Fibroblast of the aortic adventitia (primary cell): ENCODE results near the gene THRAP3. TPM values are rescaled to one million over a fixed set of nuclear protein-coding genes. Genes with fewer than 3 reads are reported as not detected.
A peak's percentile ranks its signal among the peaks of the same experiment; 100 is the strongest.

Experiments used
- DNase-seq: peaks from one replicate; pipeline ENCODE4 v3.0.0-alpha.2; 2010; ENCODE audit warnings: low read depth
- H3K4me3 ChIP-seq: 2 replicates; pipeline ENCODE4 v1.5.1; 2011; ENCODE audit warnings: low read depth, mild to moderate bottlenecking, control low read depth, low read length, moderate library complexity
- CTCF ChIP-seq: IDR thresholded peaks from 2 replicates; pipeline ENCODE4 v1.5.1; 2011; ENCODE audit warnings: mild to moderate bottlenecking, low read length, control low read depth, inconsistent platforms; ENCODE audit not compliant: insufficient read depth
- total RNA-seq: library from RNA; depleted of rRNA; stranded (reverse); fragments of >200 nt; gene quantifications from 2 replicates; pipeline ENCODE4 v1.2.3, GENCODE V29; 2012; ENCODE audit warnings: low replicate concordance

Gene THRAP3
- total RNA-seq, 1 donor, result 130 TPM

GRCh38 chr1:36345353-36345752 is 121.1 kb downstream of the THRAP3 start:
- TF ChIP-seq CTCF, result no peak
- DNase-seq, result no peak
- H3K4me3 ChIP-seq, result no peak overlapping the region

GRCh38 chr1:36346741-36347370 is 122.6 kb downstream of the THRAP3 start:
- no peak overlapping the region for H3K4me3 ChIP-seq
- no peak for TF ChIP-seq CTCF
- DNase-seq, result no peak

- H3K4me3 ChIP-seq, result no peak overlapping the region
- no peak for TF ChIP-seq CTCF
- peak; percentile 16 for DNase-seq
These were observed 125.0 kb downstream of the THRAP3 start for GRCh38 chr1:36349241-36349671.

- peak; percentile 30 for DNase-seq
- no peak for TF ChIP-seq CTCF
- no peak overlapping the region for H3K4me3 ChIP-seq
These were observed 125.6 kb downstream of the THRAP3 start for GRCh38 chr1:36349839-36350238.

- peak; percentile 76 for DNase-seq
These were observed 126.5 kb downstream of the THRAP3 start for GRCh38 chr1:36350659-36351226.

GRCh38 chr1:36351227-36351977 is 127.2 kb downstream of the THRAP3 start:
- peak; percentile 13 for TF ChIP-seq CTCF
- H3K4me3 ChIP-seq, result no peak overlapping the region
- DNase-seq, result peak; percentile 75

More at GRCh38 chr1:36350659-36351226, 126.5 kb downstream of the THRAP3 start:
- TF ChIP-seq CTCF, result no peak
- H3K4me3 ChIP-seq, result no peak overlapping the region
